Hepatocyte (in vitro differentiated cells): ENCODE data around the gene CLCNKB.

ENCODE experiments used
- EZH2 ChIP-seq: fragments of 200-600 bp; sonication (generic); IDR thresholded peaks from 2 replicates; pipeline ENCODE4 v1.6.1; 2016; ENCODE audit warnings: antibody characterized with exemption, mild to moderate bottlenecking, borderline replicate concordance
- EZH2phosphoT487 ChIP-seq: fragments of 200-600 bp; sonication (generic); IDR thresholded peaks from one replicate; pipeline ENCODE4 v1.6.1; 2018; ENCODE audit warnings: antibody characterized with exemption, mild to moderate bottlenecking, low read depth, moderate library complexity; ENCODE audit not compliant: unreplicated experiment, severe bottlenecking
- TF ChIP-seq, protein P1 (sequence below): fragments of 200-600 bp; sonication (generic); IDR thresholded peaks from 2 replicates; pipeline ENCODE4 v1.5.1; 2016; ENCODE audit warnings: antibody characterized with exemption, mild to moderate bottlenecking; ENCODE audit not compliant: poor library complexity

DNA sequence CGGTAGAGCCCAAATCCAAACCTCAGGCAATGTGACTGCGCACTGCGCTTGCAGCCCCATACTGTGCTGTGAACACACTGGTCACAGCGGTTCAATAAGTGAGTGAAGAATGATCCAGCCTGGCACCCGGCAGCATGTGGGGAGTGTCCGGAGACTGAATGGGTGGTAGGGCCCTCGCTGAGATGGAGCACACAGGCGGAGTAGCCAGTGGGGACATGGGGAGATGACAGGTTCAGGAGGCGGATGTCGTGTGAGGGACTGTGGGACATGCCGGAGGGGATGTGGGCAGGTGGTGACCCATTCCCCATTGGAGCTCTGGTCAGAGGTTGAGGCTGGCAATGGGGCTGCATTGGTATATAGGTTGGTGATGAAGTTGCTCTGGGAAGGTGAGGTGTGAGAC lies 33.9 kb upstream of the CLCNKB start:
- TF ChIP-seq, protein P1, sequence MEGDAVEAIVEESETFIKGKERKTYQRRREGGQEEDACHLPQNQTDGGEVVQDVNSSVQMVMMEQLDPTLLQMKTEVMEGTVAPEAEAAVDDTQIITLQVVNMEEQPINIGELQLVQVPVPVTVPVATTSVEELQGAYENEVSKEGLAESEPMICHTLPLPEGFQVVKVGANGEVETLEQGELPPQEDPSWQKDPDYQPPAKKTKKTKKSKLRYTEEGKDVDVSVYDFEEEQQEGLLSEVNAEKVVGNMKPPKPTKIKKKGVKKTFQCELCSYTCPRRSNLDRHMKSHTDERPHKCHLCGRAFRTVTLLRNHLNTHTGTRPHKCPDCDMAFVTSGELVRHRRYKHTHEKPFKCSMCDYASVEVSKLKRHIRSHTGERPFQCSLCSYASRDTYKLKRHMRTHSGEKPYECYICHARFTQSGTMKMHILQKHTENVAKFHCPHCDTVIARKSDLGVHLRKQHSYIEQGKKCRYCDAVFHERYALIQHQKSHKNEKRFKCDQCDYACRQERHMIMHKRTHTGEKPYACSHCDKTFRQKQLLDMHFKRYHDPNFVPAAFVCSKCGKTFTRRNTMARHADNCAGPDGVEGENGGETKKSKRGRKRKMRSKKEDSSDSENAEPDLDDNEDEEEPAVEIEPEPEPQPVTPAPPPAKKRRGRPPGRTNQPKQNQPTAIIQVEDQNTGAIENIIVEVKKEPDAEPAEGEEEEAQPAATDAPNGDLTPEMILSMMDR: no peak
- TF ChIP-seq EZH2: no peak
- TF ChIP-seq EZH2phosphoT487: no peak
